Measurements from ENCODE around the gene STUM. TPM values are rescaled to one million over a fixed set of nuclear protein-coding genes. Genes with fewer than 3 reads are reported as not detected.
A peak's percentile ranks its signal among the peaks of the same experiment; 100 is the strongest.
"Not testable (repeated sequence)": the region's sequence is repeated elsewhere in the genome, so short reads cannot be mapped to it uniquely, and the experiment has no call there.

STUM gene
- total RNA-seq, 1 donor from 2014 or later = not detected

DNA sequence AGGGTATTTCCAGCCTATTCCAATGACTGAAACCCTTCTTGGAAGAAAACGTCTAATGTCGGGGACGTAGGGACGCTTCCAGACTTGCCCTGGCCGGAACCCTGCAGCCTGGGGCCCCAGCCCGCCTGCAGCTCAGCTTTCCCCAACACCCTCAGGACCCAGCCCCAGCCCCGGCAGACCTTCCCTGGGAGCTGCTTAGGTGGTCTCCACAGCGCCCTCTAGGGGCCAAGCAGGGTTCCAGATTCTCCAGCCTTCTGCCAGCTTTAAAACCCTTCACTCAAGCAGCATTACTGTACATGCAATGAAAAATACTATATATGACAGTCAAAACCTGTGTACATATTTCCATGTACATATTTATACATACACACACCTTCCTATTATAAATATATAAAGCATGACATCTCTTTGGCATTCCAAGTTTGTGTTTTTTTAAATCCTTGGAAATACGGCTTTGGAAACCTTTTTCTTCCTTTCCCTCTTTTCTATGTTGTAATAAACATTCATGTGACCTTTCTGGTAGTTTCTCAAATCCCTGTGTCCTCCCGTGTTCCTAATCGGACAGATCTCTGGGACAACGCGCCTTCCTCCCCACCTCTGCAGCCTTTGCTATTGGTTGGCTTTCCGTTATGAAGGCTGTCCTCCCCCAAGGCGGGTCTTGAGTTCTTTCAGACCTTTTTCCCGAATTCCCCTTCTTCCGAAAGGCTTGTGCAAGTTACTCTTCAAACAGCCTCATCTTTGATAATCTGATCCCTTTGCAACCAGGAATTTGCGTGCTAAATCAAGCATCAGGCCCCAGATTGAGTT is 60.3 kb downstream of the STUM start:
- intact Hi-C loops (cut with micrococcal nuclease) = loop anchor here (5.0 kb wide), 1 partner anchor 62 kb away; the partner anchor contains the start of gene STUM
- Mint-ChIP-seq H3K4me1 (ENCODE audit: low read depth) (peaks cover under 1% of the 10 kb centered on the region), H3K4me3 (no peak overlapping the region)

DNA sequence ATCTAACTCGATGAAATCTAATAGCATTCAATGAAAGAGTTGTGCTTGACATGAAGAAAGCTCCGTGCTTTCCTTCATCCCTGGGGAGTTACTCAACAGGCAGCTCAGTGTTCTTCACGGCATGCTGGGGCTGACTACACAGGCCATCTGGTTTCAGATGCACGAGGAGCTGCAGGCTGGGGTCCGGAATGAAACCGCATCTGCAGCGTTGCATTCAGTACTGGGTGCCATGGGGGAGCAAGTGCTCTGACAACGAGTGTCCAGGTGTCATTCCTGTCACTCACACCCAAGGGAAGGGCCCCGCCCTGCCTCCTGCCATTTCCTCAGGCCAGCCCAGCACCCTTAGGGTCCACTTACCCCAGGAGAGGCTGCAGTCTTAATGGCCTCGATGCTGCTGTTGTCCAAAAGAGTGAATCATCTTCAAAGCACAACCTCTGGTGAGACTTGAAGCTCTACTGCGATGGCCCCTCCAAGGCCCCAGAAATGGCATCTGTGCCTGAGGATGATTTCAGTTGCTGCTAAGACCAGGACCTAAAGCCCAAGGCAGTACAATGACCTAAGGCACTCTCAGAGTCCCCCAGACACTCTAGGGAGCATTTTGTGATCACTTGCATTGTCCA is 61.4 kb downstream of the STUM start:
- no peaks in the 10 kb centered on the region for H3K9me3 Mint-ChIP-seq
- H3K27ac Mint-ChIP-seq = no peak overlapping the region
- no peaks in the 10 kb centered on the region for H3K36me3 Mint-ChIP-seq (ENCODE audit: low read depth)
- H3K4me3 Mint-ChIP-seq = no peak overlapping the region
- no peak for DNase-seq (ENCODE audit: low spot score)
- intact Hi-C loops (cut with micrococcal nuclease) = loop anchor here (5.0 kb wide), 1 partner anchor 63 kb away; the partner anchor contains the start of gene STUM
- H3K27me3 Mint-ChIP-seq (ENCODE audit: insufficient read depth) = peaks cover 7% of the 10 kb centered on the region
- no peaks in the 10 kb centered on the region for H3K4me1 Mint-ChIP-seq (ENCODE audit: low read depth)

More for the DNA sequence above, 60.3 kb downstream of the STUM start:
- peak; percentile 44 for DNase-seq (ENCODE audit: low spot score)
- peaks cover 5% of the 10 kb centered on the region for H3K27me3 Mint-ChIP-seq (ENCODE audit: insufficient read depth)
- no peak overlapping the region for H3K27ac Mint-ChIP-seq
- no peaks in the 10 kb centered on the region for H3K9me3 Mint-ChIP-seq
- no peaks in the 10 kb centered on the region for H3K36me3 Mint-ChIP-seq (ENCODE audit: low read depth)

DNA sequence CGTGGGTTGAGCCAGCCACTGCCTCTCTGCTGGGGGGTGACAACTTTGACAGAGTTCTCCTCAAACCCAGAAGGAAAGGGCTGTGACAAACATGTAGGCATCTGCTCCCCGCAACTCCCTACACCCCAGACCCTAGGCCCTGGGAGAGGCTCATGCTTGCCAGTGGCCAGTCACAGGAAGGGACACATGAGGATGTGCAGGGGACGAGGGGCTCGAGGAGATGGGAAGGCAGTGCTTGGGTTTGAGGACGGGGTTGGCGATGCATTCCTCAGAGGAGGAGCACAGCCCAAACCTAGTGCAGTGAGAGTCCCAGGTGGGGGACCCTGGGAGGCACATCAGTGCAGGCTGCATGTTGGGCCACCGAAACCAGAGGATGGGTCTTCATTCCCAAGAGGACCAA is 62.1 kb downstream of the STUM start:
- intact Hi-C loops (cut with micrococcal nuclease) = no loop called here
- DNase-seq (ENCODE audit: low spot score) = no peak
- Mint-ChIP-seq H3K9me3 (no peaks in the 10 kb centered on the region), H3K4me1 (ENCODE audit: low read depth) (no peaks in the 10 kb centered on the region), H3K27me3 (ENCODE audit: insufficient read depth) (peaks cover 7% of the 10 kb centered on the region), H3K27ac (no peak overlapping the region), H3K36me3 (ENCODE audit: low read depth) (no peaks in the 10 kb centered on the region), H3K4me3 (no peak overlapping the region)

- H3K4me1 Mint-ChIP-seq (ENCODE audit: low read depth) = no peaks in the 10 kb centered on the region
These were observed 62.7 kb downstream of the STUM start for GRCh38 chr1:226611301-226611700.

GRCh38 chr1:226611980-226612379 is 63.4 kb downstream of the STUM start:
- H3K36me3 Mint-ChIP-seq (ENCODE audit: low read depth); H3K4me1 Mint-ChIP-seq (ENCODE audit: low read depth); H3K9me3 Mint-ChIP-seq; H3K4me3 Mint-ChIP-seq; DNase-seq (ENCODE audit: low spot score); H3K27me3 Mint-ChIP-seq (ENCODE audit: insufficient read depth); intact Hi-C loops (cut with micrococcal nuclease); H3K27ac Mint-ChIP-seq: not testable (repeated sequence)

More at GRCh38 chr1:226611301-226611700, 62.7 kb downstream of the STUM start:
- Mint-ChIP-seq H3K27me3 (ENCODE audit: insufficient read depth) (peaks cover 7% of the 10 kb centered on the region), H3K36me3 (ENCODE audit: low read depth) (no peaks in the 10 kb centered on the region), H3K4me3 (no peak overlapping the region), H3K27ac (no peak overlapping the region), H3K9me3 (no peaks in the 10 kb centered on the region)
- intact Hi-C loops (cut with micrococcal nuclease) = no loop called here
- no peak for DNase-seq (ENCODE audit: low spot score)

DNA sequence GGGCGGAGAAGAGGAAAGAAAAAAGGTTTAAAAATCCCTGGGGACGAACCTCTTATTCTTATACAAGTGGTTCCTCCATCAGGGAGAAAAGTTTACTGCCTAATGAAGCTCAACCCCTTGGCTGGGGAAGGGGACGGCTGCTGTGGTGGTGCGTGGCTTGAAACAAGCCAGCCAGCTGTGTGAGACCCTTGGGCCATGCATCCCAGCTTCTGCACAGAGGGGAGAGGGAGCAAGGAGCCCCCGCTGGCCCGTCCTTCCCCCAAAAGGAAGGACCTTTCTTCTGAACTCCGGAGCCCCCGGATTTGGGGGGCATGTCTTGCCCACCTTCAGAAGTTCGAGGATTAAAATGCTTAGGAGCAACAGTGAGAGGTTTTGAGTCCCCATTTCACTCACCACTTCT is 67.3 kb downstream of the STUM start:
- Mint-ChIP-seq H3K27ac (no peak overlapping the region), H3K9me3 (no peaks in the 10 kb centered on the region), H3K4me1 (ENCODE audit: low read depth) (no peaks in the 10 kb centered on the region), H3K36me3 (ENCODE audit: low read depth) (no peaks in the 10 kb centered on the region), H3K4me3 (no peak overlapping the region), H3K27me3 (ENCODE audit: insufficient read depth) (peaks cover 10% of the 10 kb centered on the region)
- intact Hi-C loops (cut with micrococcal nuclease) = no loop called here
- DNase-seq (ENCODE audit: low spot score) = no peak

- Mint-ChIP-seq H3K27ac (no peak overlapping the region), H3K27me3 (ENCODE audit: insufficient read depth) (peaks cover 10% of the 10 kb centered on the region), H3K9me3 (no peaks in the 10 kb centered on the region), H3K4me1 (ENCODE audit: low read depth) (no peaks in the 10 kb centered on the region), H3K36me3 (ENCODE audit: low read depth) (no peaks in the 10 kb centered on the region), H3K4me3 (no peak overlapping the region)
- DNase-seq (ENCODE audit: low spot score) = no peak
- intact Hi-C loops (cut with micrococcal nuclease) = no loop called here
These were observed 68.1 kb downstream of the STUM start for GRCh38 chr1:226616636-226617035.

- H3K9me3 Mint-ChIP-seq = no peaks in the 10 kb centered on the region
- H3K4me3 Mint-ChIP-seq = no peak overlapping the region
- H3K4me1 Mint-ChIP-seq (ENCODE audit: low read depth) = no peaks in the 10 kb centered on the region
- intact Hi-C loops (cut with micrococcal nuclease) = no loop called here
- H3K36me3 Mint-ChIP-seq (ENCODE audit: low read depth) = no peaks in the 10 kb centered on the region
- H3K27ac Mint-ChIP-seq = no peak overlapping the region
- no peak for DNase-seq (ENCODE audit: low spot score)
- peaks cover 10% of the 10 kb centered on the region for H3K27me3 Mint-ChIP-seq (ENCODE audit: insufficient read depth)
These were observed 68.5 kb downstream of the STUM start for GRCh38 chr1:226617109-226617508.

DNA sequence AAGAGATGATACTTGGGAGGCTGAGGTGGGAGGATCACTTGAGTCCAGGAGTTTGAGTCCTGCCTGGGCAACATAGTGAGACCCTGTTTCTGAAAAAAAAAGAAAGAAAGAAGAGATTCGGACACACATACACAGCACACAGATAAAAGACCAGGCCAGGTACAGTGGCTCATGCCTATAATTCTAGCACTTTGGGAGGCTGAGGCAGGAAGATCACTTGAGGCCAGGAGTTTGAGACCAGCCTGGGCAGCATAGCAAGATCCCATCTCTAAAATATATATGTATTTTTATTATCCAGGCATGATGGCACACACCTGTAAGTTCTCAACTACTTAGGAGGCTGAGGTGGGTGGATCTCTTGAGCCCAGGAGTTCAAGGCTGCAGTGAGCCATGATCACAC is 69.2 kb downstream of the STUM start:
- H3K36me3 Mint-ChIP-seq (ENCODE audit: low read depth); H3K4me1 Mint-ChIP-seq (ENCODE audit: low read depth); intact Hi-C loops (cut with micrococcal nuclease); H3K4me3 Mint-ChIP-seq; H3K27ac Mint-ChIP-seq; H3K9me3 Mint-ChIP-seq; DNase-seq (ENCODE audit: low spot score): not testable (repeated sequence)
- peaks cover 13% of the 10 kb centered on the region for H3K27me3 Mint-ChIP-seq (ENCODE audit: insufficient read depth)

- Mint-ChIP-seq H3K9me3 (no peaks in the 10 kb centered on the region), H3K4me3 (no peak overlapping the region), H3K36me3 (ENCODE audit: low read depth) (no peaks in the 10 kb centered on the region), H3K27ac (no peak overlapping the region), H3K4me1 (ENCODE audit: low read depth) (no peaks in the 10 kb centered on the region), H3K27me3 (ENCODE audit: insufficient read depth) (peaks cover 13% of the 10 kb centered on the region)
- intact Hi-C loops (cut with micrococcal nuclease) = no loop called here
- no peak for DNase-seq (ENCODE audit: low spot score)
These were observed 69.8 kb downstream of the STUM start for GRCh38 chr1:226618380-226618779.

- Mint-ChIP-seq H3K36me3 (ENCODE audit: low read depth) (no peaks in the 10 kb centered on the region), H3K27ac (no peak overlapping the region)
These were observed 70.5 kb downstream of the STUM start for GRCh38 chr1:226619031-226619430.

DNA sequence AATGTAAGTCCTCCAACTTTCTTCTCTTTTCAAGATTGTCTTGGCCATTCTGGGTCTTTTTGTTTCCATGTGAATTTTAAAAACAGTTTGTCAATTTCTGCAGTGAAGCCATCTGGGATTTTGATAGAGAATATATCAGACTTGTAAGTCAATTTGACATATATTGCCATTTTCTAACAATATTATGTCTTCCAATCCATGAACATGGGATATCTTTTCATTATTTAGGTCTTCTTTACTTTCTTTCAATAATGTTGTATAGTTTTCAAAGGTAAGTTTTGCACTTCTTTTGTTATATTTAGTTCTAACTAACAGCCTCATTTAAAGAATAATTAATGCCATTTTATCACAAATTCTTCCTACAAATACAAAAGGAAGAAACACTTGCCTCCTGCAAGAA is 73.4 kb downstream of the STUM start:
- intact Hi-C loops (cut with micrococcal nuclease) = loop anchor here (10.0 kb wide), 1 partner anchor 573 kb away; no protein-coding TSS in a partner anchor
- H3K27ac Mint-ChIP-seq = no peak overlapping the region
- H3K4me1 Mint-ChIP-seq (ENCODE audit: low read depth) = peaks cover 11% of the 10 kb centered on the region
- H3K36me3 Mint-ChIP-seq (ENCODE audit: low read depth) = peaks cover 3% of the 10 kb centered on the region
- H3K4me3 Mint-ChIP-seq = no peak overlapping the region
- H3K27me3 Mint-ChIP-seq (ENCODE audit: insufficient read depth) = peaks cover 18% of the 10 kb centered on the region
- H3K9me3 Mint-ChIP-seq = no peaks in the 10 kb centered on the region
- DNase-seq (ENCODE audit: low spot score) = no peak

More at GRCh38 chr1:226619031-226619430, 70.5 kb downstream of the STUM start:
- peaks cover 9% of the 10 kb centered on the region for H3K27me3 Mint-ChIP-seq (ENCODE audit: insufficient read depth)
- H3K9me3 Mint-ChIP-seq = no peaks in the 10 kb centered on the region
- DNase-seq (ENCODE audit: low spot score) = no peak
- intact Hi-C loops (cut with micrococcal nuclease) = no loop called here
- H3K4me1 Mint-ChIP-seq (ENCODE audit: low read depth) = no peaks in the 10 kb centered on the region
- no peak overlapping the region for H3K4me3 Mint-ChIP-seq

DNA sequence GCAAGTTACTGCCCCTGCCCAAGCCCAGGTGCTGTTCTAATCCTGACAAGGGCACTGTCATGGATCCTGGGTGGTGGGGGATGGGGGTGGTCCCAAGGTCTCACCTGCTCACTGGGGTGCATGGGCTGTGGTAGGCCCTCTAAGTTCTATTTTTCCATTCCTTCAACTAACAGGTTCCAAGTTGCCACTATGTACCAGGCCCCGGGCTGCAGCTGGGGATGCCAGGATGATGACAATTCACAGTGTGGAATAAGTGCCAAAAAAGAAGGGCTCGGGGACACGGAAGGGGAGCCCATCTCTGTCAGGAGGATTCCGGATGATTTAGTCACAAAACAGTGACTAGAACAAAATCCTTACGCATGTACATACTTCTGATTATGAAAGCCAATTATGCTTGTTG is 76.0 kb downstream of the STUM start:
- peaks cover 8% of the 10 kb centered on the region for H3K36me3 Mint-ChIP-seq (ENCODE audit: low read depth)
- H3K27me3 Mint-ChIP-seq (ENCODE audit: insufficient read depth) = peaks cover 13% of the 10 kb centered on the region
- DNase-seq (ENCODE audit: low spot score) = no peak
- no peak overlapping the region for H3K4me3 Mint-ChIP-seq
- no peak overlapping the region for H3K27ac Mint-ChIP-seq
- intact Hi-C loops (cut with micrococcal nuclease) = loop anchor here (10.0 kb wide), 1 partner anchor 570 kb away; no protein-coding TSS in a partner anchor
- no peaks in the 10 kb centered on the region for H3K9me3 Mint-ChIP-seq
- H3K4me1 Mint-ChIP-seq (ENCODE audit: low read depth) = peaks cover 24% of the 10 kb centered on the region

Measured in activated T-helper 1 cell treated with anti-CD3 and anti-CD28 coated beads, Interleukin-12 subunit alpha, Interleukin-12 subunit beta, Interleukin-2, Interleukin-4 antibody, amounts not matched to agents 30 ng/mL and 10 ng/mL and 1 ng/mL, durations not matched to agents 14 hours and 24 hours and 36 hours (primary cell).